Measurements from ENCODE around the gene SLC25A23.
"Not testable (repeated sequence)": the region's sequence is repeated elsewhere in the genome, so short reads cannot be mapped to it uniquely, and the experiment has no call there.

Gene SLC25A23

GRCh38 chr19:6459262-6460098, at the start of gene SLC25A23:
TSS of gene SLC25A23 (minus strand) at chr19:6459792. CDS start at chr19:6459628, 164 bp downstream.
- DNase-seq, result peak; percentile 80

GRCh38 chr19:6508028-6508771, 48.6 kb upstream of the SLC25A23 start:
- not testable (repeated sequence) for DNase-seq

- no peak for DNase-seq
These were observed 44.0 kb upstream of the SLC25A23 start for GRCh38 chr19:6503407-6504201.

- DNase-seq, result peak; percentile 75
These were observed 42.4 kb upstream of the SLC25A23 start, which contains the start of gene TUBB4A for GRCh38 chr19:6501740-6502648. TSS of gene TUBB4A (minus strand) at chr19:6502309. CDS start at chr19:6502212, 97 bp downstream.

- no peak for DNase-seq
These were observed 41.5 kb upstream of the SLC25A23 start for GRCh38 chr19:6500837-6501739.

GRCh38 chr19:6499052-6499790, 39.6 kb upstream of the SLC25A23 start:
- DNase-seq, result no peak

GRCh38 chr19:6498294-6499036, 38.9 kb upstream of the SLC25A23 start:
- DNase-seq, result no peak

- no peak for DNase-seq
These were observed 36.4 kb upstream of the SLC25A23 start for GRCh38 chr19:6495947-6496346.

GRCh38 chr19:6494438-6495036, 34.9 kb upstream of the SLC25A23 start:
- no peak for DNase-seq

GRCh38 chr19:6491802-6492592, 32.4 kb upstream of the SLC25A23 start:
- no peak for DNase-seq

- no peak for DNase-seq
These were observed 30.5 kb upstream of the SLC25A23 start for GRCh38 chr19:6490134-6490533.

GRCh38 chr19:6489278-6490061, 29.9 kb upstream of the SLC25A23 start:
- DNase-seq, result no peak

- DNase-seq, result no peak
These were observed 25.2 kb upstream of the SLC25A23 start for GRCh38 chr19:6484831-6485230.

GRCh38 chr19:6484230-6484629, 24.6 kb upstream of the SLC25A23 start:
- no peak for DNase-seq

GRCh38 chr19:6483235-6483634, 23.6 kb upstream of the SLC25A23 start:
- no peak for DNase-seq

- DNase-seq, result no peak
These were observed 22.7 kb upstream of the SLC25A23 start for GRCh38 chr19:6482343-6482686.

All from activated CD8-positive, alpha-beta memory T cell treated with anti-CD3 and anti-CD28 coated beads, Interleukin-2, amount 50 U/mL, for 48 hours (primary cell).